Osteocyte (in vitro differentiated cells): Measurements from ENCODE around the gene MIGA1. TPM values are rescaled to one million over a fixed set of nuclear protein-coding genes. Genes with fewer than 3 reads are reported as not detected.
A peak's percentile ranks its signal among the peaks of the same experiment; 100 is the strongest.

ENCODE experiments used
- DNase-seq: peaks from one replicate; pipeline ENCODE4 v3.0.0; 2021; ENCODE audit warnings: mixed read lengths; ENCODE audit not compliant: unreplicated experiment; ENCODE audit errors: extremely low spot score
- H3K27ac Mint-ChIP-seq: one replicate; pipeline ENCODE4 v1.8.0; 2021; ENCODE audit warnings: mild to moderate bottlenecking, mixed read lengths; ENCODE audit not compliant: unreplicated experiment
- H3K27me3 Mint-ChIP-seq: one replicate; pipeline ENCODE4 v1.8.0; 2021; ENCODE audit warnings: mixed read lengths; ENCODE audit not compliant: unreplicated experiment
- H3K36me3 Mint-ChIP-seq: one replicate; pipeline ENCODE4 v1.8.0; 2021; ENCODE audit warnings: mixed read lengths; ENCODE audit not compliant: unreplicated experiment
- H3K4me1 Mint-ChIP-seq: one replicate; pipeline ENCODE4 v1.8.0; 2021; ENCODE audit warnings: mixed read lengths; ENCODE audit not compliant: unreplicated experiment
- H3K4me3 Mint-ChIP-seq: one replicate; pipeline ENCODE4 v1.8.0; 2021; ENCODE audit warnings: mild to moderate bottlenecking, moderate library complexity, mixed read lengths; ENCODE audit not compliant: unreplicated experiment
- H3K9me3 Mint-ChIP-seq: one replicate; pipeline ENCODE4 v1.8.0; 2021; ENCODE audit warnings: mixed read lengths; ENCODE audit not compliant: unreplicated experiment
- CTCF ChIP-seq: fragments of 200-600 bp; sonication (generic); IDR thresholded peaks from 2 replicates; pipeline ENCODE4 v1.5.0; 2021; ENCODE audit warnings: antibody characterized with exemption, mild to moderate bottlenecking, moderate library complexity
- total RNA-seq: library from RNA; stranded (reverse); gene quantifications from 2 replicates; pipeline ENCODE4 v1.2.1, GENCODE V29; 2021

The MIGA1 gene
- total RNA-seq, 1 donor from 2014 or later = 17.8 TPM

- no peaks in the 10 kb centered on the region for H3K9me3 Mint-ChIP-seq
- H3K4me1 Mint-ChIP-seq = peaks cover 4% of the 10 kb centered on the region
- H3K27me3 Mint-ChIP-seq = no peaks in the 10 kb centered on the region
- H3K36me3 Mint-ChIP-seq = peaks cover 16% of the 10 kb centered on the region
- no peak for DNase-seq
- TF ChIP-seq CTCF = no peak
- no peak overlapping the region for H3K4me3 Mint-ChIP-seq
- no peak overlapping the region for H3K27ac Mint-ChIP-seq
Observed at GRCh38 chr1:77846966-77847365, 67.5 kb downstream of the MIGA1 start.

GRCh38 chr1:77847621-77848080 lies 68.2 kb downstream of the MIGA1 start:
- no peaks in the 10 kb centered on the region for H3K9me3 Mint-ChIP-seq
- H3K27me3 Mint-ChIP-seq = no peaks in the 10 kb centered on the region

GRCh38 chr1:77850082-77850481 lies 70.6 kb downstream of the MIGA1 start:
- peaks cover 7% of the 10 kb centered on the region for H3K9me3 Mint-ChIP-seq
- H3K27ac Mint-ChIP-seq = no peak overlapping the region
- H3K36me3 Mint-ChIP-seq = peaks cover 26% of the 10 kb centered on the region
- H3K4me3 Mint-ChIP-seq = no peak overlapping the region
- no peak for TF ChIP-seq CTCF
- H3K4me1 Mint-ChIP-seq = peaks cover 10% of the 10 kb centered on the region
- no peaks in the 10 kb centered on the region for H3K27me3 Mint-ChIP-seq
- DNase-seq = no peak

More at GRCh38 chr1:77847621-77848080, 68.2 kb downstream of the MIGA1 start:
- H3K27ac Mint-ChIP-seq = no peak overlapping the region
- no peak overlapping the region for H3K4me3 Mint-ChIP-seq
- H3K4me1 Mint-ChIP-seq = peaks cover 10% of the 10 kb centered on the region
- no peak for TF ChIP-seq CTCF
- H3K36me3 Mint-ChIP-seq = peaks cover 14% of the 10 kb centered on the region
- DNase-seq = no peak

- peak overlapping the region; percentile 31 for H3K27ac Mint-ChIP-seq
- no peak for TF ChIP-seq CTCF
- H3K36me3 Mint-ChIP-seq = peaks cover 52% of the 10 kb centered on the region
- no peak overlapping the region for H3K4me3 Mint-ChIP-seq
- peaks cover 17% of the 10 kb centered on the region for H3K4me1 Mint-ChIP-seq
- no peaks in the 10 kb centered on the region for H3K27me3 Mint-ChIP-seq
- H3K9me3 Mint-ChIP-seq = peaks cover 26% of the 10 kb centered on the region
- DNase-seq = no peak
Observed at GRCh38 chr1:77857552-77857951, 78.1 kb downstream of the MIGA1 start.

GRCh38 chr1:77858725-77859124 lies 79.3 kb downstream of the MIGA1 start:
- no peak overlapping the region for H3K4me3 Mint-ChIP-seq
- DNase-seq = no peak
- H3K27ac Mint-ChIP-seq = no peak overlapping the region
- peaks cover 26% of the 10 kb centered on the region for H3K9me3 Mint-ChIP-seq
- H3K36me3 Mint-ChIP-seq = peaks cover 47% of the 10 kb centered on the region
- H3K27me3 Mint-ChIP-seq = no peaks in the 10 kb centered on the region
- H3K4me1 Mint-ChIP-seq = peaks cover 16% of the 10 kb centered on the region
- TF ChIP-seq CTCF = no peak
